ENCODE data around the gene BMP6.
A peak's percentile ranks its signal among the peaks of the same experiment; 100 is the strongest.

Gene BMP6

DNA sequence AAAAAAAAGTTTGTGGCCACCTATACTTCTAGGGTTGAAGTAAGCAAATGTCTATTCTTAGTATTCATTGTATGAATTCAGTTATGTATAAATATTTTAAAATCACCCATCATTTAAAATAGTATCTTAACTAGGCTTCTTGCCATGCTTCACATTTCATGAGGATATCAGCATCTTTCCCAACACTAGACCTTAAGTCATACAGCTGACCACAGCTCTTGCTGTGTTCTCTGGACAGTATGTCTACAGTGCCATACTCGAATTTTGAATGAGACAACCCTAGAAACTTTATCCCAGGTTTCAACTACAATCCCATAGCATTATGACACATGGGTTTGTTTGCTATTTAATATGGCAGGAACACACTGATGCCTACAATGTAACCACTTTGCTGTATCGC lies 179.5 kb downstream of the BMP6 start:
- no peak for DNase-seq (ENCODE audit: low spot score)

DNA sequence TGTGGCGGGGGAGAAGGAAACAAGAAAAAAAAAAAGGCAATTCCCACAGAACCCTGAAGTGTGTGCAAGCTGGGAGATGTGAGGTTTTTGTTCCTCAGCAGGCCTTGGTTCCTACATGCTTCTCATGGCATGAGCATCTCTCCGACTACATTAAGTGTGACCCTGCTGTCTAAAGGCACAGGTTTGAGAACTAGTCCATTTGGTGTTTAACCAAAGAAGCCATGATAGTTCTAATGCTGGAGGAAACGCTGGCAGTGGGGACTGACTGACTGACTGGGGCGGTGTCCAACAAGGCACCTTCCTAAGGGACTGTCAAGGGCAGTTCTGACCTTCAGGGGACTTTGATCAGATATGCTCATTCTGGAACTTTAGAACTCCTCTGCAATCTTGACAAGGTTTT lies 180.8 kb downstream of the BMP6 start:
- DNase-seq (ENCODE audit: low spot score) = no peak

DNA sequence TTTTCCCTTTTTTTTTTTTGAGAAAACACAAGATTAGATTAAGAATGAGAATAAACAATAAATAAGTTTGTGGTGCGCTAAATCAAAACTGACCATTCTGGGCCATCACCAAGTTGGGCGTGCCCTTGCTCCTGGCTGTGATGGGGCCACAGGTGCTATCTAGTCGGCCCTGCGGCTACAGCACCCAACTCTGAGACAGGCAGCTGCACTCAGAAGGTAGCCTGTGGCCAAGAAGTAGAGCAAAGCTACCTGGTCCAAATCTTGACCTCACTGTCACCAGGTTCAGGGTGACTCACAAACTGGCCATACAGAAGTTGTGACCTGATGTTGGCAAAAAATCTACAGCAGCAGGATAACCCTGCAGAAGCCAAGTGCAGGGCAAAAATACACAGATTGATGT lies 181.3 kb downstream of the BMP6 start:
- no peak for DNase-seq (ENCODE audit: low spot score)

DNA sequence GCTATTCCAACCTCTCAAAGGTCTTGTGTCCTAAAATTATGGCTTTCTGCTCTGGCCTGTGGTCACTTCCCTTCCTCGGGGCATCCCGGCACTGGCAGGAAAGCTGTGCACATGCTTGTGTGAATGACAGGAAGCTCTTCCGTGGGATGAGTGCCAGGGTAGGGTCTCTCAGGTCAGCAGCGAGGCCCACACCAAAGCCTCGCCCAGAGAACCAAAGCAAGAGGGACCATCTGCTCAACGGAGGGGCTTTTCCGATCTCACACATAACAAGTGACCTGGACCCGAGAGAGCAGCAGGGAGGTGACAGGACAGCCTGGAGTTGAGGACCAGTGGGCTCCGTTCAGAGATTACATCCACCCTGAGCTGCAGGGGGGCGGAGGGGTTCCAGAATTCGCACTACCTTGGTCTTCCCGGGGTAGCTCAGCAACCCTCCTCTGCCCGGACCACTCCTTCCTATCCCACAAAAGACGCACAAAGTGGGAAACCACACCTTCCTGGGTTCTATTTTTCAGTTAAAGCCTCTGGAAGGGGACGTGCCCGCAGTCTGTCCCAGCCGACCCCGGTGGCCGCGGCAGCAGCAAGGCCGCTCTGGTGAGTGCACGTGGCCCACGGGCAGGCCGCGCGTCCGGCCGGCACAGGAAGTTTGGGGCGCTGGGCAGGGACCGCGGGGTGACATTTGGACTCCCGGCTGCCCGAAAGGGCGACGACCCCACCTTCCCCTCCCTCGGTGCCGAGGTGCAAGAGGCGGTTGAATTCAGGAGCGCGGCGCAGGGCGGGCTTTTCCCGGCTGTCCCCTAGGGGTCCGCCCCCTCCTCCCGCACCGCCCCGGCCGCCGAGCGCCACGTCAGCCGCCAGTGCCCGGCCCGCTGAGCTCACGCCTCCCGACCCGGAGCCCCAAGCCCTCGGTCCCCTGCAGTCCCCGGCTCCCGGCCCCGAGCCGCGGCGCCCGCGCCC lies 183.7 kb downstream of the BMP6 start:
- DNase-seq (ENCODE audit: low spot score) = peak; percentile 59

DNA sequence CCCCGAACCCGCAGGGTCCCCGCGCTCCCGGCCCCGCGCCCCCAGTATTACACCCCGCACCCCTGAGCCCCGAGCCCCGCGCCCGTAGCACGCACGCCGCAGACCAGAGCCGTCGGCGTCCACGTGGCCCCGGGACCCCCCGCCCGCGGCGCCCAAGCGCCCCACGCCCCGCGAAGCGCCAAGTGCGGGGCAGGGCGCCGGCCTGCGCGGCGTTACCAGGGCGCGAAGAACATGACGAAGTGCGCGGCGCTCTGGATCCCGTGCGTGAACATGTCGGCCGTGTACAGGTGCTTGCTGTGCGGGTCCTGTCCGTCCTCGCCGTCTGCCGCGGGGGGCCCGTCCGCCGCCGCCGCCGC lies 184.4 kb downstream of the BMP6 start:
- no peak for DNase-seq (ENCODE audit: low spot score)

DNA sequence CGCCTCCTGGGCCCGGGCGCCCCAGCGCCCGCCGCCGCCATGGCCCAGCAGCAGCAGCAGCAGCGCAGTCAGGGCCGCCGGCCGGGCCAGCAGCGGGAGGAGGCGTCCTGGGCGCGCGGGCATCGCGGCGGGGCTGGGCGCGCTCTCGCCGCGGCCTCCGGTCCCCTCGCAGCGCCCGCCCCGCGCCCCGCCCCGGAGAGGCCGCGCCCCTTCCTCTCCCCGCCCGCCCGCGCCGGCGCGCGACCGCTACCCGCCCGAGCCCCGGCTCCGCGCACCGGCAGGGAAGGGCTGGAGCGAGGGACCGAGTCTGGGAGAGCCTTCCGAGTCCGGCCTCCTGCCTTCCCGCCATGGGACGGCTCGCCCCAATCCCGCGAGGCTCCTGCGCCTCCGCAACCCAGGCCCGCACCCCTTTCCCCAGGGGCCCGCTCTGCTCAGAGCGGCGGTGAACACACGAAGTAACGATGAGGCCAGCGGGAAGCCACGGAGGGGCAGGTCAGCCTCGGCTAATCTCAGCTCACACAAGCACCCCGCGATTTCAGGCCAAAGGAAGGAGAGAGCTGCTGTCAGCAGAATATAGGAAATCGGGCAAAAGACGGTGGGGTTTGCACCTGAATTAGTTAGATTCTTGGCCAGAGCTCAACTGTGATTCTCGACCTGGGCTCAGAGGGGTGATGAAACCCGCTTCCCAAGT lies 184.9 kb downstream of the BMP6 start, which contains the start of gene TXNDC5:
TXNDC5 (minus strand) TSS at position 135 of the 691 bp plus-strand sequence; CDS start at position 123, 12 bp downstream.
- DNase-seq (ENCODE audit: low spot score) = peak; percentile 44

DNA sequence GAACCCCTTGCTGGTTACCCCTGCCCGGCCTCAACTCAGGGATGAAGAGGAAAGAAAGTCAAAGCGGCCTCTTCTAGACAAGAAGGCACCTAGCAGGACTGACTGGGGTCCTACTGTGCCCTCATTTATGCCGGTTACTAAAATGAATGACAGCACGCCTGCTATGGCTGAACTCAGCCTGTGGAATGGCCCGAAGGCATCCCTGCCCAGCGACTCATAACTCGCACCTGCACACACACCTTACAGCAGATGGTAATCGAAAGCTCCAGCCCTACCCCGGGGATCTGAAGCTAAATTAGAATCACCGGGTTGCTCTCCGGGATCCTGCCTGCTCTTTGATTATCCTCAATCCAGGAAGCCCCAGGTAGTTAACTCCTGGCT lies 185.4 kb downstream of the BMP6 start:
- DNase-seq (ENCODE audit: low spot score) = no peak

DNA sequence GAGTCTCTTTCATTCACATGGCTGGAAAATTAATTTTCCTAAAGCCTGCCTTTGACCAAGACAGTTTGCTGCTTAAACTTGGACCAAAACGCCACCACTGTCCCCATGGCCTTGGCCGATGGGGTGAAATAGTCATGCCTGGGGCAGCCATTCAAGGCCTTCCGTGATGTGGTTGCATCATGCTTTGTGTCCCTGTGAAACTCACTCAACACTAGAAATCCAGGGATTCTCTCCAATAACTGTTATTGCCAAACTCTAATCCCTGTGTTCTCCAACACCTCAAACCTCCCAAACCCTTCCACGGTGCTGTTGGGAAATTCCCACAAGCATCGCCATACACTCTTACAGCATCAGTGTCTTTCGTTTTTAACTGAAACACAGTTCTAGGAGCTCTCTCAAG lies 186.1 kb downstream of the BMP6 start:
- no peak for DNase-seq (ENCODE audit: low spot score)

DNA sequence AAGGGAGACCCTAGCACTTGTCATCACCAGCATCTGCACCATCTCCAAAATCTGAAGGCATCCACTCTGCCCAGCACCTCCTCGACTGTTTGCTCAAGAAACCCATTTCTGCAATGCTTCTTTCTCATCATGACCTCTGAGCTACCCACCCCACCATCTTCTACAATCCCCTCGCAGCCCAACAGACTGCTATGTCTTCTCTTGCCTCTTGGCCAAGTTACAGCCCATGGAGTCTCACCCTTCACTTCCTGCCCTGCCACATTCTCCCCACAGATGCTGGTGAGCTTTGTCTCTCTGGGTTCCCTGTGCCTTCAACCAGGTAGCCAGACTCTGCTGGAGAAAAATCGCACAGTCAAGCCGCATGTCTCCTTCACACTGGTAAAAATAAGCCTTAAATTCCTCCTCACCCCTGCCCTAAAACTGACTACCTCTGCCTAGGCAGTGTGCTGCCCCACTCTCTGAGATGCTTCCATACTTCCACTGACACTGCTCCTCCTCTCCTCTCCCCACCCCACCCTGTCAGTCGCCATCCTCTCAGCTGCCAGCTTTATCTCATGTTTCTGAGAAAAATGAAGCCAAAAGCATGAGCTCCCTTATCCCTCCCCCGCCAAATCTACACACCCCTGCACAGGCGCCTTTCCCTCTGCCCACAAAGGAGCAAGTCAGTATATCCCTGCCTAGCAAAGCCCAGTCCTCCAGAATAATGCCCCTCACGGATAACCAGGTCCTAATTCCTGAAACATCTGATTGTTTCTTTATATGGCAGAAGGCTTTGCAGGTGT lies 187.0 kb downstream of the BMP6 start:
- no peak for DNase-seq (ENCODE audit: low spot score)

DNA sequence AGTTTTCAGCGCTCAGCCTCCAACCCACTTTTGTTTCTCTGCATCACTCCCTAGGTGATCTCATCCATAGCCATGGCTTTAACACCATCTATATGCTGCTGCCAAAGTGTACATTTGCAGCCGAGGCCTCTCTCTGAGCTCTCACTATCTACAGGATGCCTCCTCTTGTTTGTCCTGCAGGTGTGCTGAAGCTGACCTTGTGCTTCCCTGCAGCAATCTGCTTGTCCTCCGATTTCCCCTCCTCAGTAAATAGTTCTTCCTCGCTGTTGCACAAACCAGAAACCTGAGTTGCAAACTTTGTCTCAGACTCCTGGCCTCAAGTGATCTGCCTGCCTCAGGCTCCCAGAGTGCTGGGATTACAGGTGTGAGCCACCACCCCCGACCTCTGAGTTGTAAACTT lies 188.4 kb downstream of the BMP6 start:
- DNase-seq (ENCODE audit: low spot score) = no peak

DNA sequence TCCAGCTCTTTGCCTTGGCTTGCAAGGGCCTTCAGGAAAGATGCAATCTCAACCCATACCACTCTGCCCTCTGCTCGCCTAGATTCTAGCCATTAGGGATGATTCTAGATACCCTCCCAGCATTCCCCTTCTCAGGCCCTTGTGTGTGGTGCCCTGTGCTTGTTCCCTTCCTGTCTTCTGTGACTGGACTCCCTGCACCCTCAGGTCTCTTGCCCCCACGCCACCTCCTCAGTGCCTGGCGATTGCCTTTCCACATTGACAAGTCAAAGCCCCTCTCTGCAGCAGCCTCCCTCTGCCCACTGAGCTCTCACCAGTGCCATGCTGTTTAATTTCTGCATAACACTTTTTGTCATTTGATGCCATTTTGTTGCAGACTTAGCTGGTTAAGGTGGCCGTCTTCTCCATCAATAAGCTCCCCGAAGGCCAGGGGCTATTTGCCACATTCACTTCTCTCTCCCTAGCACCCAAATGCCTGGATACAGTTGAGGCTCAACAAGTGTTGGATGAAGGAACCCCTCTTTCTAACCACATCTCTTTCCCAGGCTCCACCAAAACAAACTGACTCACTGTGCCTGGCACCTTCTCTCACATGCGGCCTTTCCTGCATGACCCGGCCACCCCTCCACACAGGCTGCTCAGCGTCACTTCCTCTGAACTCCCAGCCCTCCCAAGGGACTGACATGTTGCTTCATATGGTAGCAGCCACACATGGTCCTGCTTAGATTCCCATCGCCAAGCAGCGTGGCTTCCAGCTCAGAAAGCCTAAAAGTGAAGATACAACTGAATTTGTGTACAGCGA lies 189.3 kb downstream of the BMP6 start:
- DNase-seq (ENCODE audit: low spot score) = peak; percentile 76

DNA sequence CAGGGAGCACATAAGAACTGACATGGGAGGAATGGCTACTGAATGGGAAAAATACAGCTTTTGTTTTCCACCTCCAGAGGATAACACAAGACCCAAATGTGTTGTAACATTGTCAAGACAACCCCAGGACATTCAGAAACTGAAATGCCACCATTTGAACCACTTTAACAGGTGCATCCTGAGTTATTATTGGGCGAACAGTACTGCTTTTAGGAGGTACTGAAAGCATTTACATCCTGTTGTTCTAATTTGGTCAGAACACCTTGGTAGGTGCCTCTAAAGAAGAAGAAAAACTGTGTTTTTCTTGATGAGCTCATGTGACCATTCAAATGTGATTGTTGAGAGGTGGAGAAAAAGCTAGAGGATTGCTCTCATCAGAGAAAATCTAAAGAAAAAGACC lies 191.1 kb downstream of the BMP6 start:
- DNase-seq (ENCODE audit: low spot score) = no peak

DNA sequence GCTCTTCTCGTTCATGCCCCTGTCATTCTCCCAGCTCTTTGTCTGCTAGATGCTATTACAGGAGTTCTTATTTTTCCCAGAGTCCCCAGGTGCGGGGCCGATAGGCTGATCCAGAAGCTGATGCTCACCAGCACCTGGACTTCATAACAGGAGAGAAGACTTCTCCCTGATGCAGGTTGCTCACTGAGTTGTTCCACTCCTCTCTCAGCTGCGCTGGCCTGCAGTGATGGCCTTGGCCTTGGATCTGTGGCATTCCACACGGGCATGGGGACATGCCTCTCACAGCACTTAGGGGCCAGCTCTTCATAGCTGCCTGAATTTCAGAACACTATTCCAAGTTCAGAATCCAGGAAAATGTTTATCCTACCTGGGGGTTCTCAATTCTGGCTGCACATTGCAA lies 191.8 kb downstream of the BMP6 start:
- DNase-seq (ENCODE audit: low spot score) = no peak

DNA sequence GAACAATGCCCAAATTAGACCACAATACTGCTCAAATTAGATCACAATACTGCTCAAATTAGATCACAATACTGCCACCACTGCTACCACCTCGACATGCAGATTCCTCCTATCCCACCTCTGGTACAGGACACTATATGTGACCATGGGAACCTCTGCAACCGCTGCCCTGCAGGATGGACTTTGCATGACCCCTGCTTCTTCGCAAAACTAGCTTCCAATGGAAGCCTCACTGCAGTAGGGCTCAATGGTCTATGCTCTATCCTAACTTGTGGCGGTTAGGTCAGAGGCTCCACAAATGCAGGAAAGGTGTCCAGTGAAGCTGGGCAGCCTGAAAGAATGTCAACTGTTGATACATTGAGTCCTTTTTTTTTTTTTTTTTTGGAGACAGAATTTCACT lies 192.5 kb downstream of the BMP6 start:
- DNase-seq (ENCODE audit: low spot score) = no peak

DNA sequence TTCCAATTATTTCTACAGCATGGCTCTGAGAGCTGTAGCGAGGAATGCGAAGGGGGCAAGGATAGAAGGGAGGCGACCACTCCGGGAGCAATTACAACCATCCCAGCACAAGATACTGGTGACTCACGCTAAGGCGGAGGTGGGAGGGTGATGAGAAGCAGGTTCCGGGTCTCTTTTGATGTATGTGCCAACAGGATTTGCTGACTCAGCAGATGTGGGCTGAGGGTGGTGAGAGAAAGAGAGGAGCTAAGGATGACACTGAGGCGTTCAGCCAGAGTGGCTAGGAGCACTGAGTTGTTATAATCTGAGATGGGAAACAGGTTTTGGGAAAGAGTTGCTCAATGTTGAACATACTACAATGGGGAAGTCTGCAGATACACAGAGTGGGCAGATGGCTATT lies 194.0 kb downstream of the BMP6 start:
- DNase-seq (ENCODE audit: low spot score) = no peak

DNA sequence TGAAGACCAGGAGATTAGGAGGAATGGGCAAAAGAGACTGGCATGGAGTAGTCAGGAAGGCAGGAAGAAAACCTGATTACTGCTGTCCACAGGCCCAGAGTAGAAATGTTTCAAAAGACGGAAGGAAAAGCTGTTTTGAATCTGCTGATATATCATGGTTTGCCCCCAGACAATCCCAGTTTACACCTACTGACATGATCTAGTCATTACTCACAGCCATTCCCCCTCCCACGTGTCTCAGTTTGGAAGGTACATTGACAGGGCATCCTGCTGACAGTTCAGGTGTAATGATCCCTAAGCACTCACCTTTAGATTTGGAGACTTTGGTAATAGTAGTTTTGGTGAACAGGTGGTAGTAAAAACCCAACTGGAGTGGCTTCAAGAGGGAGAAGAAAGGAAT lies 194.5 kb downstream of the BMP6 start:
- DNase-seq (ENCODE audit: low spot score) = no peak

DNA sequence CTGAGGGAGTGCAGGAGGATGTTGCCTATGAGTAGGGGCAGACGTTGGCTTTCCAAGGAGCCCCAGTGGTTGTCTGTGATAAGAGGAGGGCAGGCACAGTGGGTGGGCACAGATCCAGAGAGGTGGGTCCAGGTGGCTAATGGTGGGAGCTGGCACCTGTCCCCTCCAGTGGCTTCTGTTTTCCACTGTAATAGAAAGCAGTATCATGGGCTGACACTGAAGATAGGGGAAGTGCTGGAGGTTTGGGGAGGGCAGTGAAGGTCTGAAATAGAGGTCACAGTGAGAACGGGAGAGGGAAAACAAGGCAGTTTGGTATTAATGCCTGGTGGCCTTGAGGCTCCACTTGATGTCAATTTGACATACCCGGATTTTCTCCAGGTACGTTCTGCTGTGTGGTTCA lies 195.1 kb downstream of the BMP6 start:
- no peak for DNase-seq (ENCODE audit: low spot score)

DNA sequence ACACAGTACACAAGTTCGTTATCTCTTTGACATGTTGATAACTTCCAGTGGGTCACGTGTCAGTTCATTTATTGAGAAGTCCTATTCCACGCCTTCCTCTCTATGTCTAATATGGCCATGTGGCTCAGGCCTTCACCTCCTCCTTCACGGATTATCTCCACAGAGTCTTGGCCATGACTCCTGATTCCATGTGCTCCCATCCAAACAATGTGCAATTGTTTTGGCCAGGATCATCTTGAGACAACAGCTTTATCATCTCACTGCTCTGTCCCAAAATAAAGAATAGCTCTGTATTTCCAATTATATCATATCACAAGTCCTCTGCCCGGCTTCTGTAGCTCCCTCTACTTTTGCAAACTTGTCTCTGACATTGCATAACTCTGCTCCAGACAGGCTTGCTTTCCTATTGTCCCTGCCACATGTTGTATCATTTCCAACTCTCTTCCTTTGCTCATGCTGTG lies 195.8 kb downstream of the BMP6 start:
- DNase-seq (ENCODE audit: low spot score) = no peak

DNA sequence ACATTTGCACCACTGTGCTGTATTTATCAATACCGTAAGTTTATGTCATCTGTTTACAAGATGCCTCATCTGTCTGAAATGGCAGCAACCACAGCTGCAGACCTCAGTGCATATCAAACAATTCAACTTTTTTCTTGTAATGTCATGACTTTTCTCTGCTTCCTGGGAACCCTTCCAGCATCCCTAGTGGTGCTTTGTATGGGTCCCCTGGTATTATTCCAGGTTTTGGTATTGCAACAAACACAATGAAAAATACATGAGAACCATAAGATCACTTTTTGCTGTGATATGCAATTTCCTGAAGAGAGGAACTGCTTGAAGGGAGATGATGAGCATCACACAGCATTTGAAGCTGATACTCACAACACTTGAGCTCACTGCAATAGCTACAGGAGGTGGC lies 196.7 kb downstream of the BMP6 start:
- DNase-seq (ENCODE audit: low spot score) = no peak

DNA sequence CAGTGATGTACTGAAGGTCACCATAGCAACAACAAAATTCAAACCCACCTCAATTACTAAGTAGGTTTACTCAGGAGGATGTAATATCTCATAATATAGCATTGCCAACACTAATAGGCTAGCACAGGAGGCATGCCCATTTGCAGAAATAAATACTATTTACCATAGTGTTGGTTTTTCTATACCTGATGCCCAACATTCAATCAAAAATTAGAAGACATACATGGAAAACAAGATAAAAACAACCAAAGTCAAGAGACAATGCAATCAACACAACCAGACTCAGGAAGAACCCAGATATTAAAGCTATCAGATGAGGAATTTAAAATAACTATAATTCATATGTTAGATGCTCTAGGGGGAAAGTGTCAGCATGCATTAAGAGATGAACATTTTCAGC lies 199.0 kb downstream of the BMP6 start:
- no peak for DNase-seq (ENCODE audit: low spot score)

Data from kidney capillary endothelial cell (primary cell).